Measurements from ENCODE around the gene DAPK3. TPM values are rescaled to one million over a fixed set of nuclear protein-coding genes. Genes with fewer than 3 reads are reported as not detected.

DAPK3 gene
- polyA plus RNA-seq, 3 donors: 13.7 to 32.1 (median 21.8) TPM

GRCh38 chr19:3910105-3910504 is 60.8 kb downstream of the DAPK3 start:
- Mint-ChIP-seq H3K4me1 (no peaks in the 10 kb centered on the region), H3K9me3 (peaks cover 10 to 19% (median 17%) of the 10 kb centered on the region in 7 donors), H3K36me3 (no peaks in the 10 kb centered on the region), H3K27ac (peak overlapping the region in 1 of 7 donors; percentile 53), H3K4me3 (no peak overlapping the region), H3K27me3 (ENCODE audit: low read depth in 3 of 3) (peaks cover 3 to 8% (median 8%) of the 10 kb centered on the region in 3 donors)
- intact Hi-C loops (cut with micrococcal nuclease): no loop called here
- H3K9ac ChIP-seq (ENCODE audit: insufficient read depth, low read length, poor library complexity, severe bottlenecking): no peak overlapping the region
- no peak overlapping the region for H3K4me2 ChIP-seq (replicated peaks; ENCODE audit: extremely low read depth, low read length, poor library complexity, severe bottlenecking)
- H3K27me3 ChIP-seq (ENCODE audit: control insufficient read depth in 2 of 2, insufficient read depth in 2 of 2, low read length in 2 of 2): no peaks in the 10 kb centered on the region
- H3K4me1 ChIP-seq (ENCODE audit: control insufficient read depth in 1 of 2, insufficient read depth in 2 of 2, low read length in 2 of 2): no peaks in the 10 kb centered on the region
- no peak for DNase-seq
- no peak overlapping the region for H3K4me3 ChIP-seq (replicated peaks in 1 of 3; ENCODE audit: low read depth in 2 of 3, low read length in 3 of 3)
- no peak for TF ChIP-seq CTCF (IDR thresholded peaks at IDR 0.05)
- H2AFZ ChIP-seq (ENCODE audit: insufficient read depth, low read depth, low read length, poor library complexity, severe bottlenecking): no peak overlapping the region
- H4K20me1 ChIP-seq (ENCODE audit: insufficient read depth, low read length): no peaks in the 10 kb centered on the region
- no peak overlapping the region for H3K27ac ChIP-seq (ENCODE audit: low read depth in 1 of 2, low read length in 2 of 2)
- peaks cover 9 to 18% of the 10 kb centered on the region in 2 donors for H3K9me3 ChIP-seq (replicated peaks in 1 of 2; ENCODE audit: control insufficient read depth in 1 of 2, insufficient read depth in 1 of 2, low read length in 2 of 2)
- H3K79me2 ChIP-seq (ENCODE audit: insufficient read depth, low read length): no peaks in the 10 kb centered on the region
- no peaks in the 10 kb centered on the region for H3K36me3 ChIP-seq (replicated peaks in 1 of 2; ENCODE audit: control insufficient read depth in 1 of 2, insufficient read depth in 2 of 2, low read length in 2 of 2)
- 100% methylated on average over 1 of the region's 1 CpG for WGBS (ENCODE audit: insufficient coverage)

Small RNAs within 50 kb of the gene (small RNA-seq; reads per million reads assigned to genes)
- not detected for gene RN7SL202P (ENCODE audit: insufficient read length, low read depth)
- gene SNORD37 (ENCODE audit: insufficient read length, low read depth): 3,386 reads per million, percentile 99 among the genes with 10 or more reads in this experiment

Other genes with a start within 250 kb of the DAPK3 start
- gene APBA3, start 209.4 kb downstream of the DAPK3 start, polyA plus RNA-seq: 10 to 100 TPM; 14.5 to 23.1 (median 16.1) TPM
- 100 to 1,000 TPM in 2 of 3 donors, 10 to 100 TPM in 1; 39.9 to 133 (median 115) TPM for gene MRPL54, start 208.4 kb downstream of the DAPK3 start, polyA plus RNA-seq
- not detected for gene RAX2, start 198.9 kb downstream of the DAPK3 start, polyA plus RNA-seq
- under 1 TPM; 0.20 to 0.44 (median 0.35) TPM for gene MATK, start 184.7 kb downstream of the DAPK3 start, polyA plus RNA-seq
- not detected for gene ZFR2, start 102.1 kb downstream of the DAPK3 start, polyA plus RNA-seq
- gene ATCAY, start 90.4 kb downstream of the DAPK3 start, polyA plus RNA-seq: not detected
- gene NMRK2, start 38.0 kb downstream of the DAPK3 start, polyA plus RNA-seq: not detected
- 100 to 1,000 TPM; 264 to 836 (median 323) TPM for gene EEF2, start 14.4 kb upstream of the DAPK3 start, polyA plus RNA-seq
- 1 to 10 TPM; 2.3 to 8.1 (median 5.9) TPM for gene PIAS4, start 36.6 kb upstream of the DAPK3 start, polyA plus RNA-seq
- 10 to 100 TPM; 18.0 to 31.5 (median 20.2) TPM for gene ZBTB7A, start 95.8 kb upstream of the DAPK3 start, polyA plus RNA-seq
- 10 to 100 TPM; 30.5 to 94.5 (median 40.2) TPM for gene MAP2K2, start 153.0 kb upstream of the DAPK3 start, polyA plus RNA-seq
- gene CREB3L3, start 182.5 kb upstream of the DAPK3 start, polyA plus RNA-seq: not detected
- gene SIRT6, start 211.5 kb upstream of the DAPK3 start, polyA plus RNA-seq: 10 to 100 TPM in 1 of 3 donors, 1 to 10 TPM in 1, under 1 TPM in 1; 0.57 to 50.3 (median 1.2) TPM
- gene ANKRD24, start 211.6 kb upstream of the DAPK3 start, polyA plus RNA-seq: under 1 TPM in 2 of 3 donors, not detected in 1; 0.07 to 0.79 TPM